Calu3 (cell line): Measurements from ENCODE around the gene PDLIM1. TPM values are rescaled to one million over a fixed set of nuclear protein-coding genes. Genes with fewer than 3 reads are reported as not detected.

ENCODE experiments used
- BruUV-seq: library from RNA; stranded (reverse); fragments of 400-500 nt; replicated peaks from 2 replicates; lab custom pipeline; 2021; lab: Mats Ljungman, UMichigan
- CTCF ChIA-PET: fragments of 300-600 bp; sonication (Branson Sonifier 250); formaldehyde crosslinking; loops from one replicate; lab custom pipeline; 2022; ENCODE audit warnings: antibody characterized with exemption; lab: Charles Lee
- DNase-seq: peaks from one replicate; pipeline ENCODE4 v3.0.0; 2022
- H3K27ac Mint-ChIP-seq: one replicate; pipeline ENCODE4 v1.8.0; 2022; ENCODE audit warnings: mixed read lengths; ENCODE audit not compliant: unreplicated experiment
- H3K27me3 Mint-ChIP-seq: one replicate; pipeline ENCODE4 v1.8.0; 2022; ENCODE audit warnings: mixed read lengths; ENCODE audit not compliant: unreplicated experiment
- H3K36me3 Mint-ChIP-seq: one replicate; pipeline ENCODE4 v1.8.0; 2022; ENCODE audit warnings: mild to moderate bottlenecking, moderate library complexity, mixed read lengths; ENCODE audit not compliant: insufficient read depth, unreplicated experiment
- H3K4me1 Mint-ChIP-seq: one replicate; pipeline ENCODE4 v1.8.0; 2022; ENCODE audit warnings: mild to moderate bottlenecking, low read depth, mixed read lengths; ENCODE audit not compliant: unreplicated experiment
- H3K4me3 Mint-ChIP-seq: one replicate; pipeline ENCODE4 v1.8.0; 2022; ENCODE audit warnings: mild to moderate bottlenecking, low read depth, moderate library complexity, mixed read lengths; ENCODE audit not compliant: unreplicated experiment
- H3K9me3 Mint-ChIP-seq: one replicate; pipeline ENCODE4 v1.8.0; 2022; ENCODE audit warnings: low read depth, mixed read lengths; ENCODE audit not compliant: unreplicated experiment
- CTCF ChIP-seq: fragments of 200-600 bp; IDR thresholded peaks from one replicate; pipeline ENCODE4 v1.8.0; 2022; ENCODE audit warnings: antibody characterized with exemption; ENCODE audit not compliant: unreplicated experiment
- intact Hi-C: fragments of 100-400 bp; cut with micrococcal nuclease; formaldehyde crosslinking; loops from one replicate; pipeline ENCODE4 v1.10.0; 2022; ENCODE audit not compliant: unreplicated experiment
- total RNA-seq: library from RNA; stranded (reverse); gene quantifications from 2 replicates; pipeline ENCODE4 v1.2.3, GENCODE V29; 2022

Gene PDLIM1
- total RNA-seq, 1 experiment from 2014 or later: 49.7 TPM

- no peak for TF ChIP-seq CTCF
- BruUV-seq: no TSS peak
- Mint-ChIP-seq H3K36me3 (no peaks in the 10 kb centered on the region), H3K9me3 (no peaks in the 10 kb centered on the region), H3K27me3 (no peaks in the 10 kb centered on the region), H3K27ac (no peak overlapping the region), H3K4me3 (no peak overlapping the region), H3K4me1 (peaks cover 5% of the 10 kb centered on the region)
- no peak for DNase-seq
- CTCF ChIA-PET: no interaction called here
- intact Hi-C loops: no loop called here
Observed at GRCh38 chr10:95324436-95325268, 33.8 kb upstream of the PDLIM1 start.

GRCh38 chr10:95321554-95322301, 30.9 kb upstream of the PDLIM1 start:
- CTCF ChIA-PET: no interaction called here
- H3K9me3 Mint-ChIP-seq: no peaks in the 10 kb centered on the region
- no peak overlapping the region for H3K4me3 Mint-ChIP-seq
- H3K27me3 Mint-ChIP-seq: no peaks in the 10 kb centered on the region
- intact Hi-C loops: no loop called here
- DNase-seq: no peak
- H3K4me1 Mint-ChIP-seq: no peaks in the 10 kb centered on the region
- no peak for TF ChIP-seq CTCF
- no peak overlapping the region for H3K27ac Mint-ChIP-seq
- no peaks in the 10 kb centered on the region for H3K36me3 Mint-ChIP-seq
- BruUV-seq: no TSS peak

GRCh38 chr10:95319239-95319638, 28.4 kb upstream of the PDLIM1 start:
- DNase-seq: no peak
- no peak overlapping the region for H3K27ac Mint-ChIP-seq
- TF ChIP-seq CTCF: no peak
- H3K4me1 Mint-ChIP-seq: no peaks in the 10 kb centered on the region
- CTCF ChIA-PET: no interaction called here
- no peaks in the 10 kb centered on the region for H3K9me3 Mint-ChIP-seq
- no TSS peak for BruUV-seq
- no peaks in the 10 kb centered on the region for H3K36me3 Mint-ChIP-seq
- intact Hi-C loops: no loop called here
- H3K27me3 Mint-ChIP-seq: no peaks in the 10 kb centered on the region
- H3K4me3 Mint-ChIP-seq: no peak overlapping the region

- Mint-ChIP-seq H3K36me3 (no peaks in the 10 kb centered on the region), H3K9me3 (no peaks in the 10 kb centered on the region), H3K4me3 (no peak overlapping the region), H3K27ac (no peak overlapping the region), H3K27me3 (peaks cover 5% of the 10 kb centered on the region), H3K4me1 (peaks cover 2% of the 10 kb centered on the region)
- no peak for TF ChIP-seq CTCF
- no TSS peak for BruUV-seq
- no peak for DNase-seq
- CTCF ChIA-PET: no interaction called here
- intact Hi-C loops: no loop called here
Observed at GRCh38 chr10:95315509-95315908, 24.7 kb upstream of the PDLIM1 start.
